H1 (cell line): Measurements from ENCODE around the gene ABCD1. TPM values are rescaled to one million over a fixed set of nuclear protein-coding genes. Genes with fewer than 3 reads are reported as not detected.

Experiments used
- EZH2 ChIP-seq: fragments of 200-600 bp; sonication (generic); IDR thresholded peaks from 2 replicates; pipeline ENCODE4 v1.7.1; 2012; ENCODE audit warnings: low read depth, mild to moderate bottlenecking, moderate library complexity, low read length, inconsistent platforms; ENCODE audit not compliant: severe bottlenecking
- FOSL1 ChIP-seq: IDR thresholded peaks from 2 replicates; pipeline ENCODE4 v1.6.1; 2011; ENCODE audit warnings: mild to moderate bottlenecking, low read depth, low read length, moderate library complexity; ENCODE audit not compliant: insufficient read depth
- RBBP5 ChIP-seq: IDR thresholded peaks from 2 replicates; pipeline ENCODE4 v1.7.1; 2012; ENCODE audit warnings: low read depth, mild to moderate bottlenecking, inconsistent platforms, low read length, moderate library complexity, borderline replicate concordance
- RNF2 ChIP-seq: fragments of 200-900, 300-1000 bp; sonication (generic); IDR thresholded peaks from 2 replicates; pipeline ENCODE4 v1.7.1; 2016; ENCODE audit warnings: borderline replicate concordance, low read depth, mild to moderate bottlenecking, antibody characterized with exemption, low read length; ENCODE audit not compliant: poor library complexity, severe bottlenecking; ENCODE audit errors: missing control alignments
- TAF1 ChIP-seq: IDR thresholded peaks from 2 replicates; pipeline ENCODE4 v1.6.1; 2011; ENCODE audit warnings: mild to moderate bottlenecking, low read depth, low read length
- polyA plus RNA-seq, 7 experiments: library from polyadenylated mRNA; depleted of rRNA in 3 of 7; stranded (reverse) in 5 of 7; unstranded in 2 of 7; fragments of >200 nt in 5 of 7; fragments of 200-250 nt in 2 of 7; gene quantifications; 1 replicate in 5 of 7; 2 replicates in 1 of 7; 4 replicates in 1 of 7; pipeline versions ENCODE4 v1.2.1 to v1.2.3, GENCODE V29; 2011 to 2013; ENCODE audit warnings: missing spikeins in 2 of 7, mixed read lengths in 2 of 7
- total RNA-seq: library from RNA; stranded (reverse); fragmentation: NEBNext Ultra II Directional; extraction: Animal tissue kit (Norgen Biotek cat#: 25700); gene quantifications from 2 replicates; pipeline ENCODE4 v1.2.1, GENCODE V29; 2021
- TF ChIP-seq, protein P1 (sequence below): IDR thresholded peaks from 2 replicates; pipeline ENCODE4 v1.6.1; 2012; ENCODE audit warnings: low read length, inconsistent platforms

ABCD1 gene
- total and polyA plus RNA-seq, 2 of the 8 experiments (the other 6 are each of a cell fraction or from before 2014, with no cell fraction given) = 3.1 to 6.6 TPM

- TF ChIP-seq RNF2 (no peak), FOSL1 (no peak), TAF1 (no peak), EZH2 (no peak), RBBP5 (no peak)
- TF ChIP-seq, protein P1, sequence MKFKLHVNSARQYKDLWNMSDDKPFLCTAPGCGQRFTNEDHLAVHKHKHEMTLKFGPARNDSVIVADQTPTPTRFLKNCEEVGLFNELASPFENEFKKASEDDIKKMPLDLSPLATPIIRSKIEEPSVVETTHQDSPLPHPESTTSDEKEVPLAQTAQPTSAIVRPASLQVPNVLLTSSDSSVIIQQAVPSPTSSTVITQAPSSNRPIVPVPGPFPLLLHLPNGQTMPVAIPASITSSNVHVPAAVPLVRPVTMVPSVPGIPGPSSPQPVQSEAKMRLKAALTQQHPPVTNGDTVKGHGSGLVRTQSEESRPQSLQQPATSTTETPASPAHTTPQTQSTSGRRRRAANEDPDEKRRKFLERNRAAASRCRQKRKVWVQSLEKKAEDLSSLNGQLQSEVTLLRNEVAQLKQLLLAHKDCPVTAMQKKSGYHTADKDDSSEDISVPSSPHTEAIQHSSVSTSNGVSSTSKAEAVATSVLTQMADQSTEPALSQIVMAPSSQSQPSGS = no peak
Measured at GRCh38 chrX:153772316-153773217, 47.9 kb downstream of the ABCD1 start (continued).
